GM12892 (cell line): ENCODE results near the gene STOX2.

Experiments
- POLR2A ChIP-seq: IDR thresholded peaks from 2 replicates; pipeline ENCODE4 v1.6.1; 2011; ENCODE audit warnings: low read depth, low read length, control low read depth
- TAF1 ChIP-seq: IDR thresholded peaks from 2 replicates; pipeline ENCODE4 v1.6.1; 2011; ENCODE audit warnings: low read depth, mild to moderate bottlenecking, control low read depth, low read length, borderline replicate concordance

- TF ChIP-seq TAF1 (no peak), POLR2A (no peak)
These were observed 66.9 kb downstream of the STOX2 start for GRCh38 chr4:183971929-183972490.
